Ureter (tissue), 1 donor: ENCODE data around the gene WWOX. TPM values are rescaled to one million over a fixed set of nuclear protein-coding genes. Genes with fewer than 3 reads are reported as not detected.

Source experiments
- DNase-seq: peaks from one replicate; pipeline ENCODE4 v3.0.0-alpha.2; 2020; ENCODE audit warnings: low spot score
- total RNA-seq: library from RNA; stranded (reverse); gene quantifications from one replicate; pipeline ENCODE4 v1.2.4, GENCODE V29; 2023
- donor health status: DM: yes; HTN: yes; CAD: no.

The WWOX gene
- total RNA-seq, 1 donor from 2014 or later: 23.5 TPM

GRCh38 chr16:78225919-78226318 lies 126.5 kb downstream of the WWOX start:
- DNase-seq: no peak

GRCh38 chr16:78227855-78228254 lies 128.4 kb downstream of the WWOX start:
- DNase-seq: no peak

GRCh38 chr16:78228704-78229103 lies 129.2 kb downstream of the WWOX start:
- no peak for DNase-seq

GRCh38 chr16:78230832-78231231 lies 131.4 kb downstream of the WWOX start:
- no peak for DNase-seq

- DNase-seq: peak; percentile 69
Observed at GRCh38 chr16:78235168-78235800, 135.8 kb downstream of the WWOX start.

GRCh38 chr16:78235876-78236275 lies 136.4 kb downstream of the WWOX start:
- no peak for DNase-seq

- DNase-seq: no peak
Observed at GRCh38 chr16:78237841-78238240, 138.4 kb downstream of the WWOX start.

- DNase-seq: no peak
Observed at GRCh38 chr16:78240459-78241222, 141.2 kb downstream of the WWOX start.

- DNase-seq: no peak
Observed at GRCh38 chr16:78242239-78242630, 142.8 kb downstream of the WWOX start.

- DNase-seq: no peak
Observed at GRCh38 chr16:78244131-78244895, 144.9 kb downstream of the WWOX start.

- DNase-seq: no peak
Observed at GRCh38 chr16:78246559-78246958, 147.1 kb downstream of the WWOX start.

GRCh38 chr16:78249056-78249455 lies 149.6 kb downstream of the WWOX start:
- DNase-seq: no peak

- no peak for DNase-seq
Observed at GRCh38 chr16:78249832-78250231, 150.4 kb downstream of the WWOX start.

- no peak for DNase-seq
Observed at GRCh38 chr16:78251115-78251514, 151.7 kb downstream of the WWOX start.

GRCh38 chr16:78252757-78253156 lies 153.3 kb downstream of the WWOX start:
- no peak for DNase-seq

GRCh38 chr16:78254841-78255240 lies 155.4 kb downstream of the WWOX start:
- DNase-seq: no peak

- DNase-seq: no peak
Observed at GRCh38 chr16:78256686-78257375, 157.4 kb downstream of the WWOX start.

GRCh38 chr16:78257376-78257728 lies 157.9 kb downstream of the WWOX start:
- no peak for DNase-seq

- DNase-seq: no peak
Observed at GRCh38 chr16:78258375-78259065, 159.1 kb downstream of the WWOX start.

GRCh38 chr16:78259873-78260272 lies 160.4 kb downstream of the WWOX start:
- no peak for DNase-seq

GRCh38 chr16:78264642-78265041 lies 165.2 kb downstream of the WWOX start:
- no peak for DNase-seq

- DNase-seq: no peak
Observed at GRCh38 chr16:78269256-78269655, 169.8 kb downstream of the WWOX start.
